CD4-positive, alpha-beta T cell treated with Interleukin-21 for 1 hour (primary cell): ENCODE data around the gene ZNHIT2.
A peak's percentile ranks its signal among the peaks of the same experiment; 100 is the strongest.
"Not testable (repeated sequence)": the region's sequence is repeated elsewhere in the genome, so short reads cannot be mapped to it uniquely, and the experiment has no call there.

Experiments used
- DNase-seq: peaks from one replicate; pipeline ENCODE4 v3.0.0-alpha.2; 2020

The ZNHIT2 gene

DNA sequence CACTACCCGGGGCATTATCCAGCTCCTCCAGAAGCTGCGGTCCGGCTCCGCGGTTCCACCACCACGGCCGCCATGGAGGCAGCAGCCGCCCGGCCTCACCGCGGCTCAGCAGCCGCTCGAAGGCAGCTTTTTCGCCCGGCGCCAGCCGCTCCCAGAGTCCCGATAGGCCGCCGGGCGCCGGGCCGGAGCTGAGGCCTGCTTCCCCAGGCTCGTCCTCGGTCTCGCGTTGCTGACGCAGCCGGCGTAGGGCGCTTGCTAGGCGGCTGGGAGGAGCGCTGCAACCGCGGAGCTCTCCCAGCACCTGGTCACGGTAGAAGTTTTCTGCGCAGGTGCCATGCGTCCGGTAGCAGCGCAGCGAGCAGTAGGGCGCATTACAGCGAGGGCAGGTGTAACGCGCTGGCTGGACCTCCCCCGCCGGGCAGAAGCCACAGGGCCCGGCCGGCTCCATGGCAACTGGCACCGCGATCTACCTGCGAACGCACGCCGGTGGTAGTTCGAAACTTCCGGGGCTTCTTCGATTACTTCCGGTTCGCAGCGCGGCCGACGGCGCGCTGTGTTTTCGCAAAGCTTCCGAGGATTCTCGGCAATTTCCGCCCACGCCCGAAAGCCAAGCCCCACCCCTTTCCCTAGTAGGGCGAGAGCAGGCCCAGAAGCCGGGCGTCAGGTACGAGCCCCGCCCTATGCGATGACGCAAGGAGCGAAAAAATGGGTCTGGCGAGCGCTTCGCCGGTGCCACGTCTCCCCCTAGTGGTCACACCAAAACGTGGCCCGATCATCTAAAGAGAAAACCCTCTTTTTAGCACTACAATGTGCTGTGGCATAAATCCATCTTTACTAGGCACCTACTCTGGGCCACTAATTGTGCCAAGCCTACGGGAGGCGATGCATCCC, at the start of gene ZNHIT2:
Gene ZNHIT2, minus strand, starts transcription at position 496 of the 891 bp plus-strand sequence. Its CDS starts 48 bp downstream, at position 448.
- DNase-seq, result peak; percentile 100

DNA sequence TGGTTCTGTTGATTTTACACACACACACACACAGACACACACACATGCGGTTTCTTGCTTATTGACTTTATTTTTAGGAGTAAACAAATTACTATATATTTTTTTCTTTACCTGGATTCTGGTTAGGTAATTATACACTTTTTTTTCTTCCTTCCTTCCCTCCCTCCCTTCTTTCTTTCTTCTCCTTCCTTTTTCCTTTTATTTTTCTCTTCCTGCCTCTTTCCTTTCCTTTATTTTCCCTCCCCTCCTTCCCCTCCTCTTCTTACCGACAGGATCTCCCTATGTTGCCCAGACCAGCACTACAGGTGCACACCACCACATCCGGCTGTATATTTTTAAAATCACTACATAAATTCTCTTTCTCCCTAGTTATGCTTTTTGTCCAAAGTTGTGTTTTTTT, 49.4 kb upstream of the ZNHIT2 start:
- no peak for DNase-seq

DNA sequence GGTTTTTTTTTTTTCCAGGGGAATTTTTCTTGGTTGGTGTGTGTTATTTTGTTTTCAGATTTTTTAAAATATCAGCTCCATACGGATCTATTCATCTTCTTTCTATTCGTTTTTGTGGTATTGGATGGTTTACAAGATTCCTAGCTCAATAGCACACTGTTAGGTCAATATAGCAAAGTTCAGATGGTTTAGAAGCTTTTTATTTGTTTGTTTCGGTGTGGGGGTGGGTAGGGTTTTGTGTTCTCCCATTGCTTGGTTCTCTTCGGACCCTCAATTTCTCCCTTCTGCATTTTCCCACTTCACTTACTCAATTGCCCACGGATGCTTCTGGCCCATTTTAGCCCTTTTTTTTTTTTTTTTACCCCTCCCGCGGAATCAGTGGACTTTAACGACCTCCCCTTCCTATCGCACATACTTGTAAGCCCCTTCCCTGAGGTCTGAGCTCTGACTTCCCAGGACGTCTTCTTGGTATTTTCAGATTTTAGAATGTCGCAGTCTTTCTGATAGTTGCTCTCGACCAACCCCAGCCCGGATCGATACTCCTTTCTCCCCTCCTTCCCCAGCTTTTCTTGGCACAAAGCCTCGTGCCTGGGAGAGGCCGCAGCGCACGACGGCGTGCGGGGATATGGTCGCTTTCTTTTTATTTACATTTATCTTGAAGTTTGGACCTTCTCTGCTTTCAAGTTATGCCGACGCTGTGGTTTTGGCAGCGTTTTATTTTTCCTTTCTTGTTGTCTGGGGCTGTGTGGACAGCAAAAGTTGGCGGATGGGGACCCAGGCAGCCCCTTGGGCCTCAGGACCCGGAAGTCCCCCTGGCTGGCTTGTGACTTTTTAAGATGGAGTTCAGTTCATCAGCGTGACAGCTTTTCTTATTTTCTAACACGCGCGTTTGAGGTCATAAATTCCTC, 48.2 kb upstream of the ZNHIT2 start:
- no peak for DNase-seq

- no peak for DNase-seq
Measured at GRCh38 chr11:65163684-65164083, 46.2 kb upstream of the ZNHIT2 start.

- no peak for DNase-seq
Measured at GRCh38 chr11:65160643-65161042, 43.1 kb upstream of the ZNHIT2 start.

GRCh38 chr11:65159012-65159411, 41.5 kb upstream of the ZNHIT2 start:
- no peak for DNase-seq

DNA sequence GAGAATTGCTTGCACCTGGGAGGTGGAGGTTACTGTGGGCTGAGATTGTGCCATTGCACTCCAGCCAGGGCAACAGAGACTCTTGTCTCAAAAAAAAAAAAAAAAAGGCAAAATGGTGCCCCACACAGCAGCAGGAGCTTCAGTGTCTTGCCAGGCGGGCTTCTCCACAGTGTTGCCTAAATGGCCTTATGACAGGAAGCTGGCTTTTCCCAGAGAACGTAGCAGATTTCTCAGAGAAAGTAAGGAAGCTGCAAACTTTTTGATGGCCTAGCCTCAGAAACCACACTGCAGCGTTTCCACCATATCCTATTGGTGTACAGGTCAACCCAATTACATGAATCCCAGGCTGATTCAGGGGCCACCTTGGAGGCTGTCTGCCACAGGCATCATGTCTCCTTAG, 39.8 kb upstream of the ZNHIT2 start:
- DNase-seq, result no peak

DNA sequence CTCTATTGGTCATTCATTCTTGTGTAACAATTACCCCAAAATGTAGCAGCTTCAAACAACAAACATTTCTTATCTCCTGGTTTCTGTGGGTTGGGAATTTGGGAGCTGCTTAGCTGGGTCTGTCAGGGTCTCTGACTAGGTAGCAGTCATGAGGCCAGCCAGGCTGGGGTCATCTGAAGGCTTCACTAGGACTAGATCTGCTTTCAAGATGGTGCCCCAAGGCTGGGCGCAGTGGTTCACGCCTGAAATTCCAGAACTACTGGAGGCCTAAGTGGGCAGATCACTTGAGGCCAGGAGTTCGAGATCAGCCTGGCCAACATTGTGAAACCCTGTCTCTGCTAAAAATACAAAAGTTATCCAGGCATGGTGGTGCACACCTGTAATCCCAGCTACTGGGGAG, 39.4 kb upstream of the ZNHIT2 start:
- no peak for DNase-seq

DNA sequence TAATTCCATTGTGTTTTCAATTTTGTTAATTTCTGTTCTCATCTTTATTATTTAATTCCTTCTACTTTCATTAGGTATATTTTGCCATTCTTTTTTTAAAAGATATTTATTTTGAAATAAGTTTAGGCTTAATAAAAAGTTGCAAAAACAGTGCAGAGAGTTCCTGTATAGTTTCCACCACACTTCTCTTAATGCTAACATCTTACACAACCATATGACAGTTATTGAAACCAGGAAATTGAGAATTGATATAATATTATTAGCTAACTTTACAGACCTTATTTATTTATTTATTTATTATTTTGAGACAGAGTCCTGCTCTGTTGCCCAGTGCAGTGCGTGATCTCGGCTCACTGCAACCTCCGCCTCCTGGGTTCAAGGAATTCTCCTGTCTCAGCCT, 38.8 kb upstream of the ZNHIT2 start:
- DNase-seq, result no peak

DNA sequence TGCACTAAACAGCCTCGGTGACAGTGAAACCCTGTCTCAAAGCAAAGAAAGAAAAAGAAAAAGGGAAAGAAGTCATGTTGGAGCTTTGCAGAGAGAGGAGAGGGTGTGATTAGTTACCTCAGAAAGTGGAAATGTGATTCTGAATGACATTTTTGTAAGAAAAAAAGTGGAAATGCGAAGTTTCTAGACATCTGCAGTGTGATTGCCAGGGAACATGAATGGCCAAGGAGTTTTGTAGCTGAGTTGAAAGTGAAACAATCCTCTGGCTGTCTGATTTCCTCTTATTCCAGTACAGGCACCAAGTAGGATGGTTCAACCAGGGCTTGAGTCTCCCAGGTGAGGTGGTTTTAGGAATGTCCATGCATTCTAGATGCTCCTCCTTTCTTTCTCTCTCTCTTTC, 34.6 kb upstream of the ZNHIT2 start:
- no peak for DNase-seq

GRCh38 chr11:65151331-65151899, 33.9 kb upstream of the ZNHIT2 start:
- no peak for DNase-seq

DNA sequence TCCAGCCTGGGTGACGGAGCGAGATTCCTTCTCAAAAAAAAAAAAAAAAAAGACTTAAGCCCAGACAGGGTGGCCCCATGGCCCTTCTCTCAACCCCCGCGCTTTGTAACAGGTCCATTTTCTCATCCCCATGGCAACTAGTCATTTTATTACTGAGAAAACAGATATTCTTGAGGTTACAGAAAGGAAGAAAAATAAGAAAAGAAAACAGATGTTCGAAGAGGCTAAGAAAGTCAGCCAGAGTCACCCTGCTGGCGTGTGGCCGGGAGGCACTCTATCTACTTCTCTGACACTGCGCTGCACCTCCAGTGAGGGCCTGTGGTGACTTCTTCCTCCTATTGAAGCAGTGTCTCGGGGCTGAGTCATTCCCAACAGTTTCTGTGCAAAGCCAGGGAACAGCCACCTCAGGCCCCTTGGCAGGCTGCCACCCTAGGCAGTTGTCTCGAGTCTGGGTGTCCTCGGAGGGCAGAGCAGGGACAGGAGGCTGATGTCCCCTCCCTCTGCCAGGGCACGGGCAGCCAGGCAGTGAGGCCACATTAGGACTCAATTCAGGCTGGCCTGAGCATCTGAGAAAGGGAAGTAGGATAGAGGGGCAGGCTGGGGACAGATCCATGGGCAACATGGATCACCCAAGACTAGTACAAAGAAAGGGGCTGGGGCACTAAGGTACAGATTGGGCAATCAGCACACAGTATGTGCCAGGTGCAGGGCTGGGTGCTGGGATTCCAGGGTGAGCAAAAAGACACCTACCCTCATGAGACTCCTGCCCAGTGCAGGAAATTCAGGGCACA, 33.2 kb upstream of the ZNHIT2 start:
- DNase-seq, result peak; percentile 21

DNA sequence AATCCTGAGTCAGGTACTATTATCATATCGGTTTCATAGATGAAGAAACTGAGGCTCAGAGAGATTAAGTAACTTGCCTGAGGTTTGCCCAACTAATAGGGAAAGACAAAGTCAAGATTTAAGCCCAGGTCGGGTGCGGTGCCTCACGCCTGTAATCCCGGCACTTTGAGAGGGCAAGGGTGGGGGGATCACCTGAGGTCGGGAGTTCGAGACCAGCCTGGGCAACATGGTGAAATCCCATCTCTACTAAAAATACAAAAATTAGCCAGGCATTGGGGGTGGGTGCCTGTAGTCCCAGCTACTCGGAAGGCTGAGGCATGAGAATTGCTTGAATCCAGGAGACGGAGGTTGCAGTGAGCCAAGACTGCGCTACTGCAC, 32.6 kb upstream of the ZNHIT2 start:
- not testable (repeated sequence) for DNase-seq

DNA sequence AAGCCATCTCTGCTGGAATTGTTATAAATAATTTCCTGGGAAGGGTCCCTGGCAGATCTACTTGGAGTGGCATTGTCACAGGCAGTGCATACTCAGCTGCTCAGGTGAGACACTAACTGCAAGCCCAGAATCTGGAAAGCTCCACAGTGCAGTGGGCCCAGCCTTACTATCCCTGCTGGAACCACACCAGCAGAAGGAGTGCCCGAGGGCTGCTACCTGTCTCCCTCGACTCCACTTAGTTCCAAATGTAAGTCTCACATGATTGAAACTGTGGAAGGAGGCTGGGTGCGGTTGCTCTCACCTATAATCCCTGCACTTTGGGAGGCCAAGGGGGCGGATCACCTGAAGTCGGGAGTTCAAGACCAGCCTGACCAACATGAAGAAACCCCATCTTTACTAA, 31.2 kb upstream of the ZNHIT2 start:
- DNase-seq, result no peak

- no peak for DNase-seq
Measured at GRCh38 chr11:65147352-65148075, 30.0 kb upstream of the ZNHIT2 start.

- DNase-seq, result no peak
Measured at GRCh38 chr11:65141896-65142494, 24.5 kb upstream of the ZNHIT2 start.

- DNase-seq, result no peak
Measured at GRCh38 chr11:65136515-65137096, 19.1 kb upstream of the ZNHIT2 start.

DNA sequence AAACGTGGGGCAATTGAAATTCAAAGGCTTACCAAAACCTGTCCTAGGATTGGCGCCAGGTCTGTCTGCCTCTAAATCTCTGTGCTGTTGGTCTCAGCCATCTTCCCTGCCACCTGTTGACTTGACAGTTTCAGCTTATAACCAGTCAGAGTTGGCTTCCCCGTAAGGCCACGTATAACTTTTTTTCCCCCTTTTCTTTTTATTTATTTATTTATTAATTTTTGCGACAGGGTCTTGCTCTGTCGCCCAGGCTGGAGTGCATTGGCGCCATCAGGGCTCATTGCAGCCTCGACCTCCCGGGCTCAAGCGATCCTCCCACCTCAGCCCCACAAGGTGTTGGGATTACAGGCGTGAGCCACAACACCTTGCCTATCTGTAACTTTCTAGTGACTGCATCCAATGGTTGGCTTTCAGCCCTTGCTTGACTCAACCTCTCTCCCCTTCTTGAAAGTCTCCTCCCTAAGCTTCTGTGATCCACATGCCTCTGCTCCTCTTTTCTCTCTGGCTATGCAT, 18.2 kb upstream of the ZNHIT2 start:
- DNase-seq, result no peak

DNA sequence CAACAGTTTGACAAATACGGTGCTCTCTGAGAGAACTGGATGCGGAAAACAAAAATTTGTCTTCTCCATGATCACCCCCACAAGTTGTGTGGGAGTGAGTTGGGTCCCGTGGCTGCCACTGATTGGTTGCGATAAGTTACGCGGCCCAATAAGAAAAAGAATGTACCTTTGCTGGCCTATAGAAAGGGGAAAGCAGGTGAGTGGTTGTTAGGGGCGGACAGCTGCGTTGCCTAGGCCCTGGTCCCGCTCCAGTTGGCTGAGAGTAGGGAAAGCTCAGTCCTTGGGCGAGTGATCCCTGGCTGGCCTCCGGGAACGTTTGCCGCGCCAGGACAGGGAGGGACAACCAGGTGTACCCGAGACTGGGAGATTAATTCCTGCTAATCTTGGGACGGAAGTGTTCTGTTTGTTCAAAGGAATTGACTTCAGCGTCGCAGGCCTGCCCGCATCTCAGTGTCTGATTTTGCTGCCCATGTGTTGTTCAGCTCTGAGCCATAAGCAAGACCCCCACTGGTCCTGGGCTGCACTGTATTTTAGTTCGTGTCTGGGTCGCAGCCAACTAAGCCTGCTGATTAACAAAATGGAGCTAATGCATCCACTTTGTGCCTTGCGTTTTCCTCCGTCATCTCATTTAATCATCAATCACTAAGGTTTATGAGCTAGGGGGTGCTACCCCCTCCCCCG, 17.6 kb upstream of the ZNHIT2 start:
- DNase-seq, result peak; percentile 94

GRCh38 chr11:65134240-65134951, 16.9 kb upstream of the ZNHIT2 start, which contains the start of gene SYVN1:
SYVN1 (minus strand) TSS chr11:65134519; CDS start chr11:65133601, 918 bp downstream.
- peak; percentile 92 for DNase-seq
